Measurements from ENCODE around the gene IGSF22.

DNA sequence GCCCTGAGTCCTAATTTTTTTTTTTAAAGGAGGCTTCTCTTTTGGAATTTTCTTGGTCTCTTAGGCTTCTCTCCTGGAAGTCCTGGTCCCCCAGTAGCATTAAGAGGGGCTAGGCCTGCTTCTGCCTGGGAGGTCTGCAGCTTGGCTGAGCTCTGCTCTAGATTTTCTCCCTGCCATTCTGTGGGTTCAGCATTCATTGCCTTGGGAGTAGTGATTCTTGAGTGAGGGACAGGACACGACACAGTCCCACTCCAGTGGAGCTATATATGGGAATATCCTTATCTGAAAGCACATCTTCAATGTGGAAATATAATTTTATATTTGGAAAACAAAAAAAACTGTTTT, 3.7 kb downstream of the IGSF22 start:
- TF ChIP-seq POLR2AphosphoS5 (IDR thresholded peaks at IDR 0.05): no peak
- TF ChIP-seq, protein P1, sequence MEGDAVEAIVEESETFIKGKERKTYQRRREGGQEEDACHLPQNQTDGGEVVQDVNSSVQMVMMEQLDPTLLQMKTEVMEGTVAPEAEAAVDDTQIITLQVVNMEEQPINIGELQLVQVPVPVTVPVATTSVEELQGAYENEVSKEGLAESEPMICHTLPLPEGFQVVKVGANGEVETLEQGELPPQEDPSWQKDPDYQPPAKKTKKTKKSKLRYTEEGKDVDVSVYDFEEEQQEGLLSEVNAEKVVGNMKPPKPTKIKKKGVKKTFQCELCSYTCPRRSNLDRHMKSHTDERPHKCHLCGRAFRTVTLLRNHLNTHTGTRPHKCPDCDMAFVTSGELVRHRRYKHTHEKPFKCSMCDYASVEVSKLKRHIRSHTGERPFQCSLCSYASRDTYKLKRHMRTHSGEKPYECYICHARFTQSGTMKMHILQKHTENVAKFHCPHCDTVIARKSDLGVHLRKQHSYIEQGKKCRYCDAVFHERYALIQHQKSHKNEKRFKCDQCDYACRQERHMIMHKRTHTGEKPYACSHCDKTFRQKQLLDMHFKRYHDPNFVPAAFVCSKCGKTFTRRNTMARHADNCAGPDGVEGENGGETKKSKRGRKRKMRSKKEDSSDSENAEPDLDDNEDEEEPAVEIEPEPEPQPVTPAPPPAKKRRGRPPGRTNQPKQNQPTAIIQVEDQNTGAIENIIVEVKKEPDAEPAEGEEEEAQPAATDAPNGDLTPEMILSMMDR (IDR thresholded peaks at IDR 0.05): peak in 1 of 4 experiments; percentile 7

Measured in gastroesophageal sphincter (tissue), 3 donors.